A172 (cell line): Measurements from ENCODE around the gene ANKMY2. TPM values are rescaled to one million over a fixed set of nuclear protein-coding genes. Genes with fewer than 3 reads are reported as not detected.

Source experiments
- DNase-seq: peaks from one replicate; pipeline ENCODE4 v3.0.0-alpha.2; 2015; ENCODE audit warnings: low spot score
- total RNA-seq: library from RNA; depleted of rRNA; stranded (reverse); fragments of >200 nt; shearing (Covaris generic); gene quantifications from 2 replicates; pipeline ENCODE4 v1.2.3, GENCODE V29; 2014; rRNA removed

ANKMY2 gene
- total RNA-seq, 1 experiment from 2014 or later, result 39.4 TPM

DNA sequence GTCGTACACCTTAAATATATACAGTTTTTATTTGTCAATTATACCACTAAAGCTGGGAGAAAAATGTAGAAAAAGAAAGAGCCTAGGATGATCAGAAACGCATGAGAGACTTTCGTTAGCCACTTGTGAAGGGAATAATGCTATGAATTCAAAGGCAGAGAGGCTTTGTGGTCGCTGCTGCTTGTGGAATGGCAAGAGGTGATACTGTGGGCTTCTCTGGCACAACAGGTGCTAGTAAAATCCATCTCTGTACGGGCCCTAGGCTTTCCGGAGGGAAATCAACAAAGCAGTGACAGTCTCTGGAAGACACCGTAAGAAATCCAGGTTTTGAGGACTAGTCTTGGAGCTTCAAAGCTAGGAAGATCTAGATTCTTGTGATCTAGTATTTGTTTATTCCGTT, 66.3 kb downstream of the ANKMY2 start:
- DNase-seq, result no peak

DNA sequence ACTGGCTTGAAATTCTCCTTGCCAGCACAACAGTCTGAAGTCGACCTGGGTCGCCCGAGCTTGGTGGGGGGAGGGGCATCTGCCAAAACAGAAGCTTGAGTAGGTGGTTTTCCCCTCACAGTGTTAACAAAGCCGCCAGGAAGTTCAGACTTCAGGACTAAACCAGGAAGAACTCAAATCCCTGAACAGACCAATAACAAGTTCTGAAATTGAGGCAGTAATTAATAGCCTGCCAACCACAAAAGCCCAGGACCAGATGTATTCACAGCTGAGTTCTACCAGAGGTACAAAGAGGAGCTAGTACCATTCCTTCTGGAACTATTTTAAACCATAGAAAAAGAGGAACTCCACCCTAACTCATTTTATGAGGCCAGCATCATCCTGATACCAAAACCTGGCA, 73.6 kb downstream of the ANKMY2 start:
- no peak for DNase-seq

DNA sequence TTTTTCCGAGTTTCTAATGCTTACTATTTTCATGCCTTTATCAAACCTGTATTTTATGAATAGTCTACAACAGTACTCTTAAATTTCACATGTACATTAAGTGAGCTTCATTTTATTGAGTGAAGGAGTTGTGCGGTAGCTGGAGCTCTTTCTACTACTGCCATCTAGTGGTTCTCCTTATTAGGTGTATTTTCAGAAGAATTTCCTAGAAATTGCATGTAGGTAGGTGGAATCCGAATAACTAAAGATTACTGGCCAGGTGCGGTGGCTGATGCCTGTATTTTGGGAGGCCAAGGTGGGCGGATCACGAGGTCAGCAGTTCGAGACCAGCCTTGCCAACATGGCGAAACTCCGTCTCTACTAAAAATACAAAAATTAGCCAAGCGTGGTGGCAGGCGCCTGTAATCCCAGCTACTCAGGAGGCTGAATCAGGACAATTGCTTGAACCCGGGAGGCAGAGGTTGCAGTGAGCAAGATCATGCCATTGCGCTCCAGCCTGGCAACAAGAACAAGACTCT, 80.6 kb downstream of the ANKMY2 start:
- peak; percentile 63 for DNase-seq

DNA sequence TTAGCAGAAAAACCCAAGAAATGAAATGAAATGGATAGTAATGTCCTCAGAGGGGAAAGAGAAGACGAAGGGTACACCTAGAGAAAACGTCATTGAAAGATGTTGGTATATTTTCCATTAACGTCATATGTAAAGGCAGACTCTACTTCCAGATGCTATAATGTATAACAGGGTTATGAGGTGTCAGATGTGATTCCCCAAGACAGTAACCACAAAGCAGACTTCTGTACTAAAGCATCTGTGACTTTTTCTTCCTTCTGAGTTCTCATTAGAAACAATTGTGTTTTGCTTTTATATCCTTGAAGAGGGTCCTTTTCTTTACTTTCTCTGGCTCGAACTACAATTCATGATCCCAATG, 81.6 kb downstream of the ANKMY2 start:
- no peak for DNase-seq

DNA sequence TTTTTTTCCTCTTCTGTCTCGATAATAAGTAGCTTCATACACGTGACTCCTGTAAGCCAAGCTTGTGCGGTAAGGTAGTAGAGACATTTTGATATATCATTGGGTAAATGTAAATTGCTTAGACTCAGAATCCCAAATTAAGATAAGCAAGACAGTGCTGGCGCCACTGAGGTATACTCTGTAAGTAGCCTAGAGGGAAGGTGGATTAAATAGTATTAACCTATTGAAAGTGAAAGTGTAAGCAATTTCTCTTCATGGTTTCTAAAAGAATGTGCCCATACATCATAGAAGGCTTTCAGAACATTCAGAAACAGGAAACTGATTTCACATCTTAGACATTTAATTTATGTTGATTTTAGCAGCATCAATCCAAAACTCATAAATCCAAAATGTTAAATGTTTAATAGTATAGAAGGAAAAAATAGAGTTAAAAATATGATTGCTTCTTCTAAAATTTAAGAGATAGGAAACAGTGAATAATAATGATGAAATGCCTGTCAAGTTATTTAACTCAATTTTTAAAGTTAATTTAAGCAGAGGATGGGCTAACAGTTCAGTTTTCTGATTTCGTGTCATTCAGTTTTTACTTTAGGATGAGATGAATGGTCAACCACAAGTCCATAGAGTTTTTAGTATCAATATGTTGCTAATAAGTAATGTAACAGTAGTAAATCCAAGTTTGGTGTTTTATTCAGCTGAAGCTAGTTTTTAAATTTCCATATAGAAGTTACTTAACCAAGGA, 82.1 kb downstream of the ANKMY2 start:
- DNase-seq, result no peak

DNA sequence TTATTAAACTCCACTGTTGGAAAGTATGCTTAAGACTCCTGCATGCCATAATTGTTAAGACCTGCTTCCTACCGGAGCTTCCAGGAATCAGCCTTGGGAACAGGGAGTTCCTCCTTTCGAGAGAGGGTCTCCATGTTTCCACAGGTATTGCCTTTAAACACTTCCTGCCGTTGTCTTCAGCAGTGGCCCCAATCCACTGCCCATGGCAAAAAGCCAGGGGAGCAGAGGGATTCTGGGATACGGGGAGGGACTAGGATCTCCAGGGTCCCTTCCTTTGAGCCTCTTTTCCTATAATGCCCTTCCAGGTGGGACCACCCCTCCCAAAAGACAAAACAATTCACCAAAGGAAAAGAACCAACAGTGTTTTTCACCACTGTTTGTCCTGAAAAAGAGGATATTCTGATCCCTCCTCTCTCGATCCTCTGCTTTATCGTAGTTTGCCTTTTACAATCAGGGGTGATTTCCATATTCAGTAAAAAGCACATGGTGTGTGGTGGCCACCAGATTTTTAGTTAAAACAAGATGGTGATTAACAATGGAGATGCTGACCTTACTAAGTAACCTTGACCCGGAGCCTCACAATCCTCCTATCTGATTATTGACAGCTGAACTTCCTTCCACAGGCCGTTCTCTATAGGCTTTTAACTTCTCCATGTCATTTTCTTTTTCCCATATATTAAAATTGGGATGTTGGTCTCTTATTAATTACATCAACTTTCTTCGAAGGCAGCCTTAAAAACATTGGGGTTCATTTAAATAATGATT, 82.9 kb downstream of the ANKMY2 start:
- no peak for DNase-seq

- DNase-seq, result no peak
Measured at GRCh38 chr7:16561943-16562342, 83.6 kb downstream of the ANKMY2 start.

DNA sequence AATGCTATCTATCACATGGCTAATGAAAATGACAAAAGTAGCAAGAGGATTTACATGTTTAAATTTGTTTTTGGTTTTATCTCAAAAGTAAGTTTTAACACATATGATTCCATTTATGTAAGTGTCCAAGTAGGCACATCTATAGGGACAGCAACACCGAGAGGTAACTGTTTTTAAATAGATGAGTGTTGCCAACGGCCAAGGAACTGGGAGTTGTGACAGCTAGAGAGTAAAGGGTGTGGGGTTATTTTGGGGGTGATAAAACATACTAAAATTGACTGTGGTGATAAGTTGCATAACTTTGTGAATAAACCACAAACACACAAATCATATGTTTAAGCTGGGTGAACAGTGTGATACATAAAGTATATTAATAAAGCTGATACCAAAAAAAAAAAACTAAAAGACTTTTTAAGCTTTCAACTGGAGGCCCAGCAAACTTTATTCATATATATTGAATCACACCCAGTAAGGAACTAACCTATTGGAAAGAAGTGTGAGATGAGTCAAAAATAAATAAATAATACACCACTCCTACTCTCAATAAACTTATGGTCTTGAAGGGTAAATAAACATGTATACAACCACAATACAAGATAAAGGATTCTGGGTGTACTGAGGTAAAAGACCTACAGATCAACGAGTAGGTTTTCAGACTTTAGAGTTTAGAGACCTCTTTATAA, 85.9 kb downstream of the ANKMY2 start:
- no peak for DNase-seq

DNA sequence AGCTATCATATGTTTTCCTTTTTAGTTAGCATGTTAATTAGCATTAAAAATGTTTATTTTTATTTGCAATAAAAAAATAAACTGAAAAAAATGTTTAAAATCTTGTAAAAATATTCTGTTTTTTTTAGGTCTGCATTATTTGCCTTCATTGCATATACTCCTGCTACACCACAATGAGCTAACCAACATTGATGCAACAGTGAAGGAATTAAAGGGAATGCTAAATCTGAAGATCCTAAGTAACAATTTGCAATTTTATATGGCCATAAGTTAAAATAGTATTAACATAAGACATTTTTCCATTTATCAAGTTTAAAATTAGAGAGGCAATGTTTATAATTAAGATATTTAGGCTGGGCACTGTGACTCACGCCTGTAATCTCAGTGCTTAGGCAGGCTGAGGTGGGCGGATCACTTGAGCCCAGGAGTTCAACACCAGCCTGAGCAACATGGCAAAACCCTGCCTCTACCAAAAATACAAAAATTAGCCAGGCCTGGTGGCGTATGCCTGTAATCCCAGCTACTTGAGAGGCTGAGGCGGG, 86.7 kb downstream of the ANKMY2 start:
- DNase-seq, result no peak

DNA sequence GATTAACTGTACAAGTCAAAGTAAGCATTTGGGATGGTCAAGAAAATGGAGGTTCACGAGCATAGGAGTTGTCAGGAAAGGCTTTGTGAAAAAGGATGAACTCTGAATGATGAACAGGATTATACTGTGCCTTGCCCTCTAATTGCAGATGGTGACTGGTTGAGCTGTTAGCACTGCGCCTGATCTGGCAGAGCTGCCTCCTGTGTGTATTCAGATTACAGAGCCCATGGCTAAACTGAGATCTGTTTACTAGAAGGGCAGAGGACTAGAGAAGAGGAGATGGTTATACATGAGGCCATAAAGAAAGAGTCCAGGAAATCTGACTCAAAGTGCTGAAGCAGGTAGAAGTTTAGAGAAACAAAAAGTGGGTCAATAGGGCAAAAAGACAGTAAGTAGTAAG, 89.2 kb downstream of the ANKMY2 start:
- no peak for DNase-seq

DNA sequence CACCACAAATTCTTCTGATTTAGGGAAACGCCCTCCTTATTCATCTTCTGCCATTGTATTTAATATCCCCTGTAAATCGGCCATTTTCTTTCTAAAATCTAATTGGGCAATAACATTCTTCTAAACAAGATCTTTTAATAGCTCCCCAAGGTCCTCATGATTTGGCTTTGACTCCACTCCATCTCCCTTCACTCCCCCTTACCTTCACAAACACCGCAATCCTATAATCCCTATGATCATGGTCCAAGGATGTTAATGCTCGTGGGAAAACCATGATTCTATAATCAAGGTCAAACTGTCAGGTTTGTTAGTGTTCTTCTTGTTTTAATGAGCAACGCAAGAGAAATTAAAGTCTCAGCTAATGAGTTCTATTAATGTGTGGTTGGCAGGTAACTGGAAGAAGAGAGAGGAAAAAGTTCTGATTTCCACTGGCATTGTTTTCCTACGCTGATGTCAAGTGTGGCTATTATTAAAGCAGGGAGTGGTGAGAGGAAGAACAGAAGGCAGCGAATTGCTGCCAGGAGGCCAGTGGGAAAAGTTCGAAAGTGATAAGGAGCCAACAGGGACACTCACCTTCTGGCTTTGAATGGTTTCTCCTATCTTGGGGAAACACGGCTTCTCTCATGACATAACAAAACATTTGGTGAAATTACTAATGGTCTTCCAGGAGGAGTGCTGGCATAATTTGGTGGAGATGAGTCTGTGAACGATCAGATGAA, 90.9 kb downstream of the ANKMY2 start:
- no peak for DNase-seq

DNA sequence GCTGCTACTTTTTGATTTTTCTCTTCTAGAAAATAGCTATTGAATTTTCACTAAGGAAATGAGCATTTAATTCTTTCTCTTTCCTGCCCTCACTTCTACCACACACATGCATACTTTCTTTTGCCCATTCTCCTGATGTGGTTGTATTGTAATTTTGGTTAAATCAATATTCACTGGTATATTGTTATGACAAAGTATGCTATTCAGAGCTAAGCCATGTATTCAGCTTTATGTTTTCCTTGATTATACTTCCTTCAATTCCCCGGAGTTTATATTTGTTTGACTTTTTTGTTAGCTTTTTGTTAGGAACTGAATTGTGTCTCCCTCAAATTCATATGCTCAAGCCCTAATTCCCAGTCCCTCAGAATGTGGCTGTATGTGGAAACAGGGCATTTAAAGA, 94.9 kb downstream of the ANKMY2 start:
- no peak for DNase-seq

Other genes with a start within 250 kb of the ANKMY2 start
- gene CRPPA, start 224.2 kb downstream of the ANKMY2 start, total RNA-seq, result 0.16 and 0.26 TPM in 2 replicates
- not detected in 2 replicates for gene SOSTDC1, start 180.0 kb downstream of the ANKMY2 start, total RNA-seq
- not detected in 2 replicates for gene LRRC72, start 118.9 kb downstream of the ANKMY2 start, total RNA-seq
- 85.9 and 105 TPM in 2 replicates for gene BZW2, start 427 bp upstream of the ANKMY2 start, total RNA-seq
- 2.4 and 2.8 TPM in 2 replicates for gene TSPAN13, start 108.0 kb upstream of the ANKMY2 start, total RNA-seq
- gene AGR2, start 159.2 kb upstream of the ANKMY2 start, total RNA-seq, result not detected in 2 replicates
- gene AGR3, start 236.2 kb upstream of the ANKMY2 start, total RNA-seq, result not detected in 2 replicates